Measurements from ENCODE around the gene VWA8. TPM values are rescaled to one million over a fixed set of nuclear protein-coding genes. Genes with fewer than 3 reads are reported as not detected.

Gene VWA8
- total RNA-seq, 4 donors from 2014 or later = 27.1 to 39.7 (median 30.4) TPM

- H3K27me3 ChIP-seq = no peaks in the 10 kb centered on the region
- H3K9me3 ChIP-seq = no peaks in the 10 kb centered on the region
- 78 to 92% methylated on average over 4 to 6 of the region's 8 CpGs for WGBS, 2 donors
- DNase-seq = no peak
- no peak overlapping the region for H3K4me3 ChIP-seq (replicated peaks in 1 of 3)
- no peaks in the 10 kb centered on the region for H3K36me3 ChIP-seq
- H3K4me1 ChIP-seq = no peaks in the 10 kb centered on the region
- TF ChIP-seq CTCF (IDR thresholded peaks at IDR 0.05) = no peak
- TF ChIP-seq POLR2A (IDR thresholded peaks at IDR 0.05) = no peak
- intact Hi-C loops (cut with DNase I) = no loop called here
- no peak overlapping the region for H3K27ac ChIP-seq
Measured at GRCh38 chr13:41550276-41550675, 410.6 kb downstream of the VWA8 start.

- 96 to 98% methylated on average over 10 of the region's 10 CpGs for WGBS, 2 donors
- Histone ChIP-seq H3K36me3 (no peaks in the 10 kb centered on the region), H3K4me3 (replicated peaks in 1 of 3) (no peak overlapping the region), H3K27ac (no peak overlapping the region), H3K27me3 (no peaks in the 10 kb centered on the region), H3K9me3 (no peaks in the 10 kb centered on the region), H3K4me1 (no peaks in the 10 kb centered on the region)
- TF ChIP-seq POLR2A (IDR thresholded peaks at IDR 0.05) = no peak
- no peak for TF ChIP-seq CTCF (IDR thresholded peaks at IDR 0.05)
- intact Hi-C loops (cut with DNase I) = no loop called here
- DNase-seq = no peak
Measured at GRCh38 chr13:41549491-41549890, 411.4 kb downstream of the VWA8 start.

- TF ChIP-seq CTCF (IDR thresholded peaks at IDR 0.05) (no peak), POLR2A (IDR thresholded peaks at IDR 0.05) (no peak)
- Histone ChIP-seq H3K4me1 (no peaks in the 10 kb centered on the region), H3K27me3 (no peaks in the 10 kb centered on the region), H3K36me3 (no peaks in the 10 kb centered on the region), H3K27ac (no peak overlapping the region), H3K9me3 (no peaks in the 10 kb centered on the region), H3K4me3 (replicated peaks in 1 of 3) (no peak overlapping the region)
- WGBS, 2 donors = 93 to 97% methylated on average over 6 of the region's 6 CpGs
- DNase-seq = no peak
- intact Hi-C loops (cut with DNase I) = no loop called here
Measured at GRCh38 chr13:41548910-41549309, 412.0 kb downstream of the VWA8 start.

- no peak overlapping the region for H3K27ac ChIP-seq
- H3K9me3 ChIP-seq = no peaks in the 10 kb centered on the region
- no peak for TF ChIP-seq CTCF (IDR thresholded peaks at IDR 0.05)
- TF ChIP-seq POLR2A (IDR thresholded peaks at IDR 0.05) = no peak
- no peaks in the 10 kb centered on the region for H3K27me3 ChIP-seq
- 78 to 80% methylated on average over 6 of the region's 6 CpGs for WGBS, 2 donors
- no peak overlapping the region for H3K4me3 ChIP-seq (replicated peaks in 1 of 3)
- intact Hi-C loops (cut with DNase I) = no loop called here
- no peaks in the 10 kb centered on the region for H3K36me3 ChIP-seq
- H3K4me1 ChIP-seq = no peaks in the 10 kb centered on the region
- DNase-seq = no peak
Measured at GRCh38 chr13:41548031-41548430, 412.9 kb downstream of the VWA8 start.

GRCh38 chr13:41547251-41548000 is 413.5 kb downstream of the VWA8 start:
- intact Hi-C loops (cut with DNase I) = no loop called here
- WGBS, 2 donors = 62 to 73% methylated on average over 8 to 14 of the region's 17 CpGs
- Histone ChIP-seq H3K27me3 (no peaks in the 10 kb centered on the region), H3K4me1 (no peaks in the 10 kb centered on the region), H3K4me3 (replicated peaks in 1 of 3) (no peak overlapping the region), H3K9me3 (no peaks in the 10 kb centered on the region), H3K36me3 (no peaks in the 10 kb centered on the region), H3K27ac (no peak overlapping the region)
- no peak for TF ChIP-seq CTCF (IDR thresholded peaks at IDR 0.05)
- TF ChIP-seq POLR2A (IDR thresholded peaks at IDR 0.05) = no peak
- DNase-seq = no peak

All from thyroid gland (tissue), 4 donors.